ELF-1 (cell line): ENCODE results near the gene CACNA1C.

Source experiments
- DNase-seq: peaks from one replicate; pipeline ENCODE4 v3.0.0-alpha.2; 2016; ENCODE audit warnings: low read depth, low spot score

The CACNA1C gene

GRCh38 chr12:2317772-2318171 is 265.0 kb downstream of the CACNA1C start:
- DNase-seq: peak; percentile 59

DNA sequence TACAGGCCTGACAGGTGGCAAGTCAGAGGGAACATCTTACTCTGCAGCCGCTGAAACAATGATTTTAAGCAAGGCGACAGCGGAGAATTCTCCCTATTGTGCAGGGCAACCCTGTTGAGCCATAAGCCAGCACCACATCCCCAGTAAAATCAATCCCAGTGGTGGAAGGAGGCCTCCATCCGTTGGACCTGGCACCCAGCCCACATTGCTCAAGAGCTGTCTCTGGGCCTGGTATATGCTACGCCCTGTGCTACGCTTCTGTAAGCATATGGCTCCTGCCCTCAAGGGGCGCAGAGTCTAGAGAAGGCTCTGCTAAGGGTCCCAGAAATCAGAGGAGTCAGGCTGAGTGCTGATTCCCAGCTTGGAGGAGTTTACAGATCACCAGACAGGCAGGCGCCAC is 265.5 kb downstream of the CACNA1C start:
- no peak for DNase-seq

GRCh38 chr12:2319136-2319535 is 266.3 kb downstream of the CACNA1C start:
- no peak for DNase-seq

GRCh38 chr12:2319737-2320506 is 267.1 kb downstream of the CACNA1C start:
- DNase-seq: no peak

GRCh38 chr12:2320841-2321240 is 268.1 kb downstream of the CACNA1C start:
- no peak for DNase-seq

DNA sequence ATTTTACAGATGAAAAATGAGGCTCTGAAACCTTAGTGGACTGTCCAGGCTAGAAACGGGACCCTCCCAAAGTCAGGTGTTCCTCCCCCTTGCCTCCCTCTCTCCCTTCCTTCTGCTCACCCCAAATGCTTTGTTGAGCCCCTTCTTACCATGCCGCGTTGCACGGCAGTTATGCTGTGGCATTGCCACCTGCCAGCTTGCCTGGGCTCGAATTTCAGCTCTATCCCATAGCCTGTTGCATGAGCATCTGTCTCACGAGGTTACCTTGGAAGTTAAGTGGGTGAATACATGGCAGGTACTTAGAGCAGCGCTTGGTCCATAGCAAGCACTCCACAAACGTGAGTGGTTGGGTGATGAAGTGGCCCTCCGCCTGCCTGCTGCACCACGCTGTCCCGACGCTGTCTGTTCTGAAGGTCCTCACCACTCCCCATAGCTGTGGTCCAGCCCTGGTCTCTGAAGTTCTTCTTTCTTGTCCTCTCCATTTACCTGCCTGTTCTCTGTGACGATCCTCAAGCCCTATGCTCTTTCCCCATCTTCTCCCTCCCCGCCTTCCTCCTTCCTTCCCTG is 269.9 kb downstream of the CACNA1C start:
- no peak for DNase-seq

DNA sequence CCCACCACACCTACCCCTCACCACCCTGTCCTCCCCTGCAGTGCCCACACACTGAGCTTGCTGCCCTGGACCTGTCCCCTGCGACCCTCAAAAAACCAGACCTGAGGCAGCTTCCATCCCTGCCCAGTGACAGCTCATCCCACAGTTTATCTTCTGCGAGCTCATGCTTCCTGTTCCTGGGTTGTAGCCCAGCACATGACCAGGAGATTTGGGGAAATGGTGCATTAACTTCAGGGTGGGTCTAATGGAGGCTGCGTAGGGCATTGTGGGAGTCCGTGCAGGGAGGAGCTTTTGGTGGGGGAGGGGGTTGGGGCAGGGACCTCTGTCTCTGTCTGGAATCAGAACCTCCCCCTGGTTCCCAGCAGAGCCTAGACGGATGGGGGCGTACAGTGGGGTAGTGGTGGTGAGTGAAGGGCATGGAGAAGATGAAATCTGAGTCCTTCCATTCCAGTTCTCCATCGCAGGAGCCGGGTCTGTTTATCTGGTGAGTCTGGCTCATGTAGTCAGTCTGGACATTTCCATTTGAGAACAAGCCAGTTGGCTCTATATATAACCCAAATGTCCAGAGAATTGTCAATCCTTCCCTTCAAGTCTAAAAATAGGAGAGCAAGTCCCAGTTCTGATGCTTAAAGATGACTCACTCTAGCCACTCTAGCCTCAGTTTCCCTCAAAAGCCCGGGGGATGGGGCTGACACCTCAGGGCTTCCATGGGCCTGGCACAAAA is 270.9 kb downstream of the CACNA1C start:
- DNase-seq: no peak

DNA sequence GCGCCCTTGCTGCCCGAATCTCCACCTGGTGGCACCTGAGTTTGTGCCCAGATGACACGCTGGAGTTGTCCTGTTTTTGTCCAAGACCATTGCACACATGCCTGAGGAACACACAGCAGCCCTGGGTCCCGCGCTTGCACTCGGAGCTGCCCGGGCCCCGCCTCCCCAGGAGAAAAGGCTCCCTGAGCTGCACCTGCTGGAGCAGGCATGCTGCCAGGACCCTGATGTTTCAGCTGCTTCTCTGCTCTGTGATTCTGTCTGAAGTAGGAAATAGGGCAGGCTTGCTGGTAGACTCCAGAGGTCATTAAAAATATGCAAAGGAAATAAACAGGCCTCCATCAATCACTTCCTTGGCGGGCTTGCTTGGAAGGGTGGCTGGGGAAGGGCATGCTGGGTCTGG is 271.6 kb downstream of the CACNA1C start:
- no peak for DNase-seq

DNA sequence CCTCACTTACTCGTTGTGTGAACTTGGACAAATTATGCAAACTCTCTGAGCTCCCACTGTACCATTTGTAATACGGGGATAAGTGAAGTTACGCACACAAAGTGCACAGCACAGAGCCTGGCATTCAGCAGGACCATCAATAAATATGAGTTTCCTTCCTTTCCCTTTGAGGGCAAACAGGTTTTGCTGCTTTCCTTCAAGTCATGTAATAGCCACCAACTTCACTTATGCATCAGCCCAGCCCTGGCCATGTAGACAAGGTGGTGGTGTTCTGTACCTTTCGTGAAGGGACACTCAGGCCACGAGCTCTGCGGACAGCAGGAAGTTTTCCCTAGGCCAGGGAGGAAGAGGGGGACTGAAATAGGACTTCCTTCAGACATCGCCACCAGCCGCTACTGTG is 272.7 kb downstream of the CACNA1C start:
- no peak for DNase-seq

- DNase-seq: no peak
Measured at GRCh38 chr12:2326470-2326869, 273.7 kb downstream of the CACNA1C start.

DNA sequence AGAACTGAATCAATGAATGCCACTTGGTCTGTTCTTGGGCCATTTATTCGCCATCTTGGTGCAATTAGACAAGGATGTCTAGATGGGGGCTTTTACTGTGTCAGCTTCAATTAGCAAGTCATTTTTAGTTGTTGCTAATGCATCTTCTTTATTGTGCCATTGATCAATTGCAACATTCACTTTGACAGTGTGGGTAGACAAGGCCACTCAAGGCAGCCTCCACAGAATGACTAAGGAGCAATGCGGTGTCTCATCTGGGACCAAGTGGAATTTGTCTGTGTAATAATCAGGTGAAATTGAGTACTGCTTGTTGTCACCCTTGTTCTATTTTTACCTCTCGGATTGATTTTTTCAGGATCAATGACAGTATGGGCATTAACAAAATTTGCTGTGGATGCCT is 275.9 kb downstream of the CACNA1C start:
- DNase-seq: no peak

DNA sequence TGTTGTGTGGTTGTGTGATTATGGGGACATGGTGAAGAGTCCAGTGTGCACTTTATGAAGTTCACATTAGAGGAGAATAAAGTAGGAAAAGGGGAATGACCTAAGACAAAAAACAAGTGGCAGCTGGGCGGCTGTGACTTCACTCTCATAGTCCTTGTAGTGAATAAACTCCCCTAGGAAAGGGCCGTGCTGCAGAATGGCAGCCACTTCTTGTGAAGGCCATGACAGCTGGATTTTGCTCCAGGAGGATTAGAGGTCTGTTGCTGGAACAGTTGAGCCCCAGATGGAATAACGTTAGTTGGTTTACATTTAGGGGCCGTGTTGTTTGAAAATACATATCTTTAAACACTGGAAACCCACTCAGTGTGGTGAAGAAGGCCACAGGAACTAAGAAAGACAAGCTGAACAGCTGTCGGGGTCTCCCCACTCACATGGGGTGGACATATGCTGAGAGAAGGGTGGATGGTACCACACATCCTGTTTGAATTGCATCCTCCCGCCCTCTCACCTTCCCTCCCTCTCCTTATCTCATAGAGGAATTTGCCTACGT is 276.9 kb downstream of the CACNA1C start:
- no peak for DNase-seq

DNA sequence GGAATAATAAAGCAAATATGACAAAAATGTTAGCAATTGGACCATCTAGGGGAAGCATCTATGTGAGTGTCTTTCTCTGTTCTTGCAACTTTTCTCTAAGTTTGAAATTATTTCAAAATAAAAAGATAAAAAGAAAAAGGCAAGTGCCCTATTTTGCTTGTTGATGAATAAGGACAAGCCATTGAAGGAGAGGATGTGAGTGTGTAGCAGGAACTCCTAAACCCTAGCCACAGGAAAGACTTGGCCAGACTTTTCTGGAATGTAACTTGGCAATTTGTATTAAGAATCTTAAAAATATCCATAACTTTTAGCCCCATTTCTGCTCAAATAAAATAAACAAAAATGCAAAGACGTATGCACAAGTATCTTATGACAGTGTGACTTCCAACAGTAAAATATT is 279.4 kb downstream of the CACNA1C start:
- DNase-seq: no peak

DNA sequence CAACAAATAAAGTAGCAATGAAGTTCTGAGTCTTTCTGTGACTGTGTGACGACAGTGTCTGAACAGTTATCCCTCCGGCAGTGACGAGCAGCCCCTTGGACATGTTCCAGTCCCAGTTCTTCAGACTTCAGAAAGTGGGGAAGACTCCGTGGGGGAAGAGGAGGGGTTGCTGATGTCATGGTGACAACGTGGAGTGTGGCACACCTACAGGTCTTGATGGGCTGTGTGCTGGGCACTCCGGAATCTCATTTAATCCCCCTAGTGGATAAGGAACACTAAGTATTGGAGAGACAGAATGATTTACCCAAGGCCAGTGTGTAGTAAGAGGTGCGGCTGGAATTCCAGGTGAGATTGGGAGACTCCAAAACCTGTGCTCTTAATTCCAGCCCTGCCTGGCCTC is 280.2 kb downstream of the CACNA1C start:
- no peak for DNase-seq

DNA sequence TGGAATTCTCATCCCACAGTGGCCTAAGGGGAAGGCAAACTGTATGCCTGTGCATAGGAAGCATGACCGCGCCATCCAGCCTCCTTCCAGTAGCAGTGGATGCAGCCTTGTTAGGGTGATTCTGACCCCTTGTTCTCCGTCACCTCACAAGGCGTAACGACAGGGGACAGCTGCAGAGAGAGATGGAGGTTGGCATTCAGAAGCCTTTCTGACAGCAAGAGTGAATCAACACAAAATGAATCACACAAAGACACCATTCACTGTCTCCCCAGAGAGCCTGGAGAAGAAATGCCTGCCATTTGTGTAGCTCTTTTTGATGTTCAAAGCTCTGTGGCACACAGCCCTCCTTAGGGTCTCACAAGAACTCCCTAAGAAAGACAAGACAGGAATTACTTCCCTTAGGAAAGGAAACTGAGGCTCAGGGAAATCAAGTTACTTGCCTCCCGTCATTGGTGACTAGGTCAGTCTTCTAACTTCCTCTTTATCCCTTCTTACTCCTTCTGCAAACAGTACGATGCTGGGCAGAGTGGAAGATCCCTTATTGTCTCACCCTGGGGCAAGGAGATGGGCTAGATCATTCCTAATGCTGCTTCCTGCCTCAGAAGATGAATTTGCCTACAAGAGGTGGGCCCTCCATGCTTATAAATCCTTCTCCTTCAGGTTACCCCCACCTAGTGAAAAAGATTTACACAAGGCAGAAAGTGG is 280.9 kb downstream of the CACNA1C start:
- no peak for DNase-seq

GRCh38 chr12:2334271-2334670 is 281.5 kb downstream of the CACNA1C start:
- no peak for DNase-seq

GRCh38 chr12:2334689-2335088 is 281.9 kb downstream of the CACNA1C start:
- no peak for DNase-seq

DNA sequence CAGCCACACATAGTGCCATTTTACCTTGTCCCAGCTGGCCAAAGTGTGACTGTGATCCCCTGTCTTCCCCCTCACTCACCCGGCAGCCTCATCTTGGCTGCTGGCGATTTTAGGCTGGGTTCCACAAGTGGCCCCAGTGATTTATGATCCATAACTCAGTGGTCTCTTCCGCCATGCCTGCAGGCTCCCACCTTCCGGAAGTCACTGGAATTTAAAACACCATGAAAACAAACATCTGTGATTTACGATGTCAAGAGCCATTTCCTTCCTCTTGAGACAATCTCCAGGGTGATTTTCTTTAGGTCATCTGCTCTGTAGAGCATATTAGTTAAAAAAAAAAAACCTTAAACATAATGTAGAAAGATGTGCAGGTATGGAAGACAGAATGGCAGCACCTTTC is 282.3 kb downstream of the CACNA1C start:
- DNase-seq: no peak

- DNase-seq: no peak
Measured at GRCh38 chr12:2335513-2335912, 282.7 kb downstream of the CACNA1C start.

- no peak for DNase-seq
Measured at GRCh38 chr12:2335916-2336315, 283.1 kb downstream of the CACNA1C start.

- DNase-seq: peak; percentile 51
Measured at GRCh38 chr12:2336409-2336829, 283.6 kb downstream of the CACNA1C start.
